Activated CD4-positive, alpha-beta T cell treated with anti-CD3 and anti-CD28 coated beads, Interleukin-2, amount 50 U/mL, for 16 hours (primary cell): ENCODE results near the gene MESD.

Source experiments
- DNase-seq: peaks from one replicate; pipeline ENCODE4 v3.0.0-alpha.2; 2020

Gene MESD

DNA sequence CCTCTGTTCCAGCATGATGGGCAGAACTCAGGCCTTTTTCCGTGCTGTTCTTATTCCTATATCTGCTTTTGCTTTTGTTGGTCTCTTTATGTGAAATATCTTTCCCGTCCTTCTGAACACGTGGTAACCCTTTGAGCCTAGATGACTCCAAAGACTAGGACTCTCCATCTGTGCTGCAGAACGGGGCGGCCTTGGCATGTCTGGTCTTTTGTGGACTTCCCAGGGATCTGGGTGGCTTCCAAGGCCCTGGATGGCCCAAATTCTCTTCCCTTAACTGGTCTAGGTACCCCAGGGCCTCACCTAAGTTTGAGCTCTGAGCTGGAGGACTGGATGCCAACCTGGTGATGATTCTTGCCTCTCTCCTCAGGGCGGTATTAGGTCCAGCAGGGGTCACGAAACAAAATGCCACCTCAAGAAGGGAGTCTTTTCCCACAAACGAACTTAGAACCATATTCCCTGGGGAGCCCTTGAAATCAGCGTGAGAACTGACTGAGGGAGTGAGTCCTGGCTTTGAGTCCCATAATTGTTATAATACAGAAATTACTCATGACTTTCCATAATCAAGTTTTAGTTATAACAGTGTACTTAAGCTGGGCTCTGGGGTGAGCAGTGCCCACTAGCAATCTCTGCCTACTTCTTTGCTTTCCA is 25.0 kb upstream of the MESD start:
- no peak for DNase-seq

DNA sequence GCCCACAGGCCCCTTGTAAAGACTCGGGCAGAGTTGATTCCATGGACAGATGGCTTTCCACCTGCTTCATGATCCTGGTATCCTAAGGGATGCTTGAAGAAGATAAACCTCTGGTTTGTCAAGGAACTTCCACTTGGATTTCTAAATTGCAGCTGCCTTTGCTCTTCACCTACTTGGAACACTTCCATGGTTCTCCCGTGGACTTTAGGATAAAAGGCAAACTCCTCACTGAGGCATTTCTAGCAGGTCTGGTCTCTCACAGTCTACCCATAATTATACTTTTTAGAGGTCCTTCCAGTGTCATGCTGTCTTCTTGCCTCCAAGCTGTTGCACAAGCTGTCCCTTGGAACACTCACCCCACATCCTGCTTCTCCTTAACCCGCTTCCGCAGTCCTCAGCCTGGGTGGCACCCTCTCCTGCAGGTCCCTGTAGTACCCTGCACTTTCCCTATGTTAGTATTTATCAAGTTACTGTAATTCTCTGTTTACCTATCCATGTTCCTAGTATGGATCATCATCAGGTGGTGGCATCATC is 23.8 kb upstream of the MESD start:
- no peak for DNase-seq

DNA sequence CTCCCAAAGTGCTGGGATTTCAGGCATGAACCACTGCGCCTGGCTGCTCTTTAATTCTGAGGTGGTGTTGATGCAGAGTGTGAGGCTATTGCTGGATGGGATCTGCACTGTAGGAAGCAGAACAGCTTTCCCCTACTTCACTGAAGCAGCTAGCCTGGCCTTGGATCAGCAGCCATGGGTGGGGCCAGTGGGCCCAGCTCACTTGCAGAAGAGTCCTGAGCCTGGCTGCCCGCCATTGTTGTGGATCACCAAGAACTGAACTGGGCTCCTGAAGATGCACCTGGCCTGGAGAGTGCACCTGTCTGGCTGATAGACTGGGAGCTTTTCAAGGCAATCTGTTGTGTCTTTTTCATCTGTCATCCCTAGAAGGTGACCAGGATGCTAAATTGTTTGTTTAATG is 23.0 kb upstream of the MESD start:
- DNase-seq, result no peak

- DNase-seq, result no peak
These were observed 22.0 kb upstream of the MESD start for GRCh38 chr15:81011593-81011992.

GRCh38 chr15:81010086-81010485 is 20.5 kb upstream of the MESD start:
- no peak for DNase-seq

DNA sequence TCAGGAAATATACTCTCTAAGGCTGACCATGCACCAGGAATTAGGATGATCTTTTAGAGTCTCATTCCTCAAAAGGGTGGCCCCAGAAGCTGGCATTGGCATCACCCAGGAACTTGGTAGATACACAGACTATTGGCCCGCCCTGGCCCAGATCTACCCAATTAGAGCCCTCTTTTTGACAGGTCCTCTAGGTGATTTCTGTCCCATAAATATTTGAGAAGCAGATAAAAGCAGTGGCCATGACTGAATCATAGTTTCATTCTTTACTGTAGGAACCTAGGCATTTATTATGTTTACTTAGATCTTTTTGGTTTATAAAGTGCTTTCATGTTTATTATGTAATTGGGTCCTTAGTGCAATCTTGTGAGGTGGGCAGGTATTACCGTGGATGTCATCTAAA is 18.7 kb upstream of the MESD start:
- no peak for DNase-seq

DNA sequence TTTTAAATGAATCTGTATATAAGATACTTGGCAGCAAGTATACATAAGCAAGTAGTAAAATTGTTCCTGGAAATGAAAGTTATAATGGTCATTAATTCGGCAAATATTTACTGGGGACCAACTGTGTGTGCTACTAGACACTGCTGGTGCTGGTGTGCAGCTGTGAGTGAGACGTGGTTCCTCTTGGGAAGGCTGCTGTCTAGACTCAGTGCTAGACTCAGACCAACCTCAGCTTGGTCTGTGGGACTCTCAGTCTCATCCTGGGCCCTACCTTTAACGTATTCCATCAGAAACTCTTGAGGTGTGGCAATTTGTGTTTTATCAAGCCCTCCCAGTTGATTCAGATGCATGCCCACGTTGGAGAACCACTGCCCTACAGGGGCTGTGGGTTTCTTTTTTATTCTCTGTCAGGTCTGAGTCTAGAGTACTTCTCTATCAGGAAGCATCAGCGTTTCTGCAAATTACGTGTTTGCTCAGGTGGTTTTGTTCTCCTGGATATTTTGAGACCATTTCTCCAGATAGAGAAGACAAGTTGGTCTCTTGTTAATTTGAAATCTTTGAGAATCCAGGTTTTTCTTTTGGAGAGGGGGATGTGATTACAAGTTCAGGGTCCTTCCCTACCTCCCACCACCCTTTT is 17.9 kb upstream of the MESD start:
- DNase-seq, result no peak

GRCh38 chr15:81006124-81006523 is 16.5 kb upstream of the MESD start:
- no peak for DNase-seq

GRCh38 chr15:81003097-81003350 is 13.4 kb upstream of the MESD start:
- no peak for DNase-seq

DNA sequence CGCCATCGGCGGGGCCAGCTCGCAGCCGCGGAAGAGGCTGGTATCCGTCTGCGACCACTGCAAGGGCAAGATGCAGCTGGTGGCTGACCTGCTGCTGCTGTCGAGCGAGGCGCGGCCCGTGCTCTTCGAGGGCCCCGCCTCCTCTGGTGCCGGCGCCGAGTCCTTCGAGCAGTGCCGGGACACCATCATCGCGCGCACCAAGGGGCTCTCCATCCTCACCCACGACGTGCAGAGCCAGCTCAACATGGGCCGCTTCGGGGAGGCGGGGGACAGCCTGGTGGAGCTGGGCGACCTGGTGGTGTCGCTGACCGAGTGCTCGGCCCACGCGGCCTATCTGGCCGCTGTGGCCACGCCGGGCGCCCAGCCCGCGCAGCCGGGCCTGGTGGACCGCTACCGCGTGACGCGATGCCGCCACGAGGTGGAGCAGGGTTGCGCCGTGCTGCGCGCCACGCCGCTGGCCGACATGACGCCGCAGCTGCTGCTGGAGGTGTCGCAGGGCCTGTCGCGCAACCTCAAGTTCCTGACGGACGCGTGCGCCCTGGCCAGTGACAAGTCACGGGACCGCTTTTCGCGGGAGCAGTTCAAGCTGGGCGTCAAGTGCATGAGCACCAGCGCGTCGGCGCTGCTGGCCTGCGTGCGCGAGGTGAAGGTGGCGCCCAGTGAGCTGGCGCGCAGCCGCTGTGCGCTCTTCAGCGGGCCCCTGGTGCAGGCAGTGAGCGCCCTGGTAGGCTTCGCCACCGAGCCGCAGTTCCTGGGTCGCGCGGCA is 12.9 kb upstream of the MESD start:
- DNase-seq, result no peak

- DNase-seq, result no peak
These were observed 12.4 kb upstream of the MESD start for GRCh38 chr15:81002009-81002330.

- DNase-seq, result peak; percentile 43
These were observed 11.8 kb upstream of the MESD start for GRCh38 chr15:81001152-81002008.

GRCh38 chr15:81000624-81001151 is 11.1 kb upstream of the MESD start, which contains the start of gene TLNRD1:
Gene TLNRD1, plus strand, starts transcription at chr15:81000923. Its CDS starts 1,349 bp downstream, at chr15:81002272.
- peak; percentile 94 for DNase-seq

GRCh38 chr15:81000144-81000623 is 10.6 kb upstream of the MESD start:
- DNase-seq, result no peak

GRCh38 chr15:80999623-81000036 is 10.0 kb upstream of the MESD start:
- DNase-seq, result peak; percentile 81

DNA sequence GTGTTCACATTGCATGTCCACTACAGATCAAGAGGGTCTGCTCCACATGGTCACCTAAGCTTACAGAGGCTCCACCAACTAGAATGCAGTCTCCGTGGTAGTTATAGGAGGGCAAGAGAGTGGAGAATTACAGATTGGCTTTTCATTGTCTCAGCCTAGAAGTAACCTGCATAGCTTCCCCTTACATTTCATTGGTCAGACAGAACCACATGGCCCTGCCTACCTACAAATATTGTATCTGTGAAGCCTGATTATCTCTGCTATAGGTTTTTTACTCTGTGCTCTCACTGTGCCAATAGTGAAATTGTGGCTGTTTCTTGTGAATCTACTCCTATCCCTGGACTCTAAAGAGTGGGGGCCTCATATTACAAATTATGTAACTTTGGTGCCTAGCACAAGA is 8.6 kb upstream of the MESD start:
- DNase-seq, result no peak

DNA sequence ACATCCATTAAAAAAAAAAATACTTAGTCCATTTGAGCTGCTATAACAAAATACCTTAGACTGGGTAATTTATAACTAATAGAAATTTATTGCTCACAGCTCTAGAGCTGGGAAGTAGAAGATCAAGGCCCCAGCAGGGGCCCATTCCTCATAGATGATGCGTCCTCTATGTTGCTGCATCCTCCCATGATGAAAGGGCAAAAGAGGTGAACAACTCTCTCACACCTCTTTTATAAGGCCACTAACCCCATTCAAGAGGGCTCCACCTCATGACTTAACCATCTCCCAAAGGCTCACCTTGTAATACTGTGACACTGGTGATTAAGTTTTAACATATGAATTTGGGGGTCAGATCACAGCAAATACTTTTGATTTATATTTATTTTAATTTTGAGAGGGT is 8.1 kb upstream of the MESD start:
- no peak for DNase-seq

DNA sequence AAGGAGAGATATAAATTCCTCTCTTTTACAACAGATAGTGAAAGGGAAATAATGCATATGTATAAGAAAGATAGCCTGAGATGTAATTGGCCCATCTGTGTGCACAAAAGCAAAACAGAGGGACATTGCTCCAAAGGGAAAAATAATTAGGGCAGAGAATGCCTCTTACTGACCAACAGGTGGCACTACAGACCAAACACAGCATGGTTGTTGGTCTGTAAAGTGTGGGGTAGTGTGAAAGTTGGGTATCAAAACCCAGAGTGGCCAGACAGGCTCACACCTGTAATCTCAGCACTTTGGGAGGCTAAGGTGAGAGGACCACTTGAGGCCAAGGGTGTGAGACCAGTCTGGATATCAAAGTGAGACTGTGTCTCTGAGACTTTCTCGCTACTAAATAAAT is 6.6 kb upstream of the MESD start:
- peak; percentile 46 for DNase-seq

DNA sequence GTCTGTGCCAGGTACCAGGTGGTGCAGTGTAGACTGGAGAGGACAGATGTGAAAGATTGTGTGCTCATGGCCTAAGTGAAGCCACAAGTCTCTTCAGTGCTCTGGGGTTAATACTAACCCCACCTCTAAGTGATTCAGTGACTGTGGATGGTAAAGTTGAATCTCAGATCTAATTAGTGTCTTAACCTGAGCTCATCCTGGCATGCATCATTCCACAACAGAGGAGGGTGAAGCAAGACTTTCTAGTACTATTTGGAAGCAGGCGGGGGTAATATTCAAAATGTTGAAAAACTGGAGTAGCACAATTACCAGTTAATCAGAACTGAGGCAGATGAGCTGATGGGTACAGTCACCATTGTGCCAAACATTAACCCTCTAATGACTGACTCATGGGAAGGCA is 2.8 kb upstream of the MESD start:
- no peak for DNase-seq

GRCh38 chr15:80992006-80992405 is 2.4 kb upstream of the MESD start:
- DNase-seq, result no peak

DNA sequence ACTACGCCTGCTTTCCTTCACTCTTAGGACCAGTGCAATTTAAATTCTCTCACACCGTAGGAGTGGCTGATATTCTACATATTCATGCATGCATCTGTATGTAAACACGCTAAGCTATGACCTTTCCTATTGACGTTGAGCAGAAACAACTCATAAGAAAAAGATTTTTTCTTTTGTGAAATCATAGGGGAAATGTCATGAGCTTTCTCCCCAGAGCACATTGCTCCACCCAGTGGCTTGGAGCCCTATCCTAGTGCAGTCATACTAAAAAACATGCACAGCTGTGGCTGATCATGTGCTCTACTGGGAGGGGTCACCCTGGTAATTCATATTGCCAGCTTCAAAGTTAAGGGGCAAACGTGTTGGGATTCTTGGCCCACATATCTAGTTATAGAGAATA is 1.8 kb upstream of the MESD start:
- DNase-seq, result peak; percentile 47

DNA sequence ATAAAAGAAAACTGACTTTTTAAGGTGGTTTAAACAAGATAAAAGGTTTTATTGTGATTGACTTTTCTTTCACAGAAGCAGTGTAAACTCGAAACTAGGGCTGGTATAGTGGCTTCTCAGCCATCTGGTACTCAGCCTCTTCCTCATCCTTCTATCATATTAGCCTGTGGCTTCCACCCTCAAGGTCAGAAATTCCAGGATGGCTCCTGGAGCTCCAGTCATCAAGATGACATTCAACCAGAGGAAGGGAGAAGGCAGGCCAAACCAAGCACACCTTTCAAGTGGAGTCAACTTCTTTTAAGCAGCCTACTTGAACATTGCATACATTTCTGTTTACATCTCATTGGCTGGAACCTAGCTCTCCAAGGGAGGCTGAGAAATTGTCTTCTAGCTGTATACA is 1.3 kb upstream of the MESD start:
- no peak for DNase-seq

DNA sequence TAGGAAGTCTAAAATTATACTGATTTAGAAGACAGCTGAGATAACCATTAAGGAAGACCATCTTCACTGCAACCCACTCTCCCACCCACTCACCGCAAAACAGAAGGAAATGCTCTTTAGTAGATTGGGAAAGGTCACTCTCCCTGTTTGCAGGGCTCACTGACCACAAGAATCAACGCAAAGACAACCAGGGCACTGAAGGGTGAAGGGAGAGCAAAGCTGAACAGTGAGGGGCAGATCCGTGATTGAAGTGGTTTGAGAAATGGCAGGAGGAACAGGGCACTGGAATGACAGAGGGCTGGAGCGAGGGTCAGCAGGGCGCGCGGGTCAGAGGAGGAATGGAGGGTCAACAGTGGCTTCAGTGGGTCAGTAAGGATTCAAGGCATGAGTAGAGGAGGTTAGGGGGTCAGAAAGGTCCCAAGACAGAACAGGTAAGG is 520 bp downstream of the MESD start:
- no peak for DNase-seq
